Mammary epithelial cell (primary cell): ENCODE data around the gene TFAP2D.

Experiments
- EZH2 ChIP-seq: IDR thresholded peaks from 2 replicates; pipeline ENCODE4 v1.6.1; 2012; ENCODE audit warnings: low read length, inconsistent platforms, borderline replicate concordance
- TF ChIP-seq, protein P1 (sequence below), 2 donors: IDR thresholded peaks in 1 of 2; conservative IDR thresholded peaks in 1 of 2; 2 replicates each; pipeline ENCODE4 v1.5.1; 2011 to 2012; ENCODE audit warnings: inconsistent platforms in 2 of 2, low read length in 2 of 2, mild to moderate bottlenecking in 2 of 2, control low read depth in 1 of 2, low read depth in 1 of 2; ENCODE audit not compliant: insufficient read depth in 1 of 2; ENCODE audit errors: extremely low read depth in 1 of 2

DNA sequence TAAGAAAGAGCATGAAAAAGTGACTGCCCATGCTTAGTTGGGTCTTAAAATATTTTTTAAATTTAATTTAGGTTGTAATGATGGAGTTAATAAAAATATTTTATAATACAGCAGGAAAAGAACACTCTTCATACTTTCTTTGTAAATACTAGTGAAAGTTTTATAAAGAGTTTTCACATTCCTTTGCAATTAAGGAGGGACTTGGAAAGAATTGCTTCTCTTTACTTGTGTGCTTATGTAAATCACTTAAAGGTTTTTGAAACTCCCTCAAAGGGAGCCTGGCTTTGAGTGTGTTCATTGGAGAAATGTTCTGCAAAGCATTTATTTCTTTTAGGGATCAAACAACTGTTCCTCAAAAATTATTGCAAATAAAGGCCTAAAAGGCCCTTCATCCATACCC lies 93.7 kb downstream of the TFAP2D start:
- TF ChIP-seq, protein P1, sequence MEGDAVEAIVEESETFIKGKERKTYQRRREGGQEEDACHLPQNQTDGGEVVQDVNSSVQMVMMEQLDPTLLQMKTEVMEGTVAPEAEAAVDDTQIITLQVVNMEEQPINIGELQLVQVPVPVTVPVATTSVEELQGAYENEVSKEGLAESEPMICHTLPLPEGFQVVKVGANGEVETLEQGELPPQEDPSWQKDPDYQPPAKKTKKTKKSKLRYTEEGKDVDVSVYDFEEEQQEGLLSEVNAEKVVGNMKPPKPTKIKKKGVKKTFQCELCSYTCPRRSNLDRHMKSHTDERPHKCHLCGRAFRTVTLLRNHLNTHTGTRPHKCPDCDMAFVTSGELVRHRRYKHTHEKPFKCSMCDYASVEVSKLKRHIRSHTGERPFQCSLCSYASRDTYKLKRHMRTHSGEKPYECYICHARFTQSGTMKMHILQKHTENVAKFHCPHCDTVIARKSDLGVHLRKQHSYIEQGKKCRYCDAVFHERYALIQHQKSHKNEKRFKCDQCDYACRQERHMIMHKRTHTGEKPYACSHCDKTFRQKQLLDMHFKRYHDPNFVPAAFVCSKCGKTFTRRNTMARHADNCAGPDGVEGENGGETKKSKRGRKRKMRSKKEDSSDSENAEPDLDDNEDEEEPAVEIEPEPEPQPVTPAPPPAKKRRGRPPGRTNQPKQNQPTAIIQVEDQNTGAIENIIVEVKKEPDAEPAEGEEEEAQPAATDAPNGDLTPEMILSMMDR (conservative IDR thresholded peaks at IDR 0.05 in 1 of 2, IDR thresholded peaks at IDR 0.05 in 1 of 2; ENCODE audit: extremely low read depth in 1 of 2, insufficient read depth in 1 of 2, low read depth in 1 of 2, low read length in 2 of 2), result no peak
- no peak for TF ChIP-seq EZH2
